ENCODE results near the gene ZBTB47. TPM values are rescaled to one million over a fixed set of nuclear protein-coding genes. Genes with fewer than 3 reads are reported as not detected.

Gene ZBTB47
- total and polyA plus RNA-seq, 3 experiments from 2014 or later, result 0.48 to 0.60 TPM; not detected in 1

DNA sequence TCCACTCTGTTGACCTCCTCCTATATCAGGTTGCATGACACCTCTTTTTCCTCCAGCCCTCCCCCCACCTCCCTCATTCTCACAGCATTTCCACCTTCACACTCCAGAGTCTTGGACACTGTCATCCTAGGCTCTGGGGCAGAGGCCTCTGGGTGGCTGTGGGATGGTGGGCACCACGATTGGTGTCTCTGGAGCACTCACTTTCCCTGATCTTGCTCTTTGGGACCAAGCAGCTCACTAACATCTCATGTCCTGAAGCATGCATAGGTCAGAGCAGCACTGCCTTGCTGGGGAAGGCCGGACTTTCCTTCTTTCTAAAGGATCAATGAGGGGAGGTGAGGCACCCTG is 14.9 kb downstream of the ZBTB47 start:
- no peak overlapping the region for H3K27ac ChIP-seq (ENCODE audit: low read depth, low read length)

DNA sequence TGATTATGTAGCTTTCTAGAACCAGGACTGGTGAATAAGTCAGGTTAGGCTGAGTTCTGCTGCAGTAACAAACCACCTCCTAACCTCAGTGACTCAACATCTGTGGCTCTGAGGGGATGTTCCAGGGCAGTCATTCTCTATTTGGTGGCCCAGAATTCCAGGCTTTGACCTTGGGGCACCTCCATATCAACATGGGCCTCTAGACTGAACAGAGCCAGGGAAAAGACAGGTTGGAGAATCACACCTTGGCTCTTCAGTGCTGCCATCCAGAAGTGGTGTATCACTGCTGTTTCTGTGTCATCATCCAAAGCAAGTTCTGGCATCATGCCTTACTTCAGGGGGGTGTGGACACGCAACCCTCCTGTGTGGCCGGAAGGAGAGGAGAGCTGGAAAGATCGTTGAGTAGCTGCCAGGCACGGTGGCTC is 15.3 kb downstream of the ZBTB47 start:
- H3K4me3 Mint-ChIP-seq, result no peak overlapping the region
- H3K9me3 Mint-ChIP-seq, result peaks cover 0 to 2% (median 0%) of the 10 kb centered on the region in 5 donors
- Histone ChIP-seq H3K9me3 (ENCODE audit: low read length) (no peaks in the 10 kb centered on the region), H3K36me3 (ENCODE audit: insufficient read depth, low read length) (no peaks in the 10 kb centered on the region), H3K4me3 (ENCODE audit: low read length) (no peak overlapping the region), H3K27me3 (ENCODE audit: insufficient read depth, low read length, poor library complexity, severe bottlenecking) (no peaks in the 10 kb centered on the region), H3K27ac (ENCODE audit: low read depth, low read length) (no peak overlapping the region), H3K4me1 (ENCODE audit: insufficient read depth, low read length) (no peaks in the 10 kb centered on the region)
- no peaks in the 10 kb centered on the region for H3K4me1 Mint-ChIP-seq
- DNase-seq, result no peak
- H3K27me3 Mint-ChIP-seq, result peaks cover 1 to 3% of the 10 kb centered on the region in 2 donors
- no peaks in the 10 kb centered on the region for H3K36me3 Mint-ChIP-seq
- POLR2A ChIA-PET, result no interaction called here
- CTCF ChIA-PET, result no interaction called here
- no peak overlapping the region for H3K27ac Mint-ChIP-seq

More for the DNA sequence above, 14.9 kb downstream of the ZBTB47 start:
- no peaks in the 10 kb centered on the region for H3K36me3 Mint-ChIP-seq
- no peak overlapping the region for H3K27ac Mint-ChIP-seq
- ChIA-PET POLR2A (no interaction called here), CTCF (no interaction called here)
- H3K4me1 ChIP-seq (ENCODE audit: insufficient read depth, low read length), result no peaks in the 10 kb centered on the region
- H3K9me3 Mint-ChIP-seq, result peaks cover 0 to 2% (median 0%) of the 10 kb centered on the region in 5 donors
- H3K27me3 ChIP-seq (ENCODE audit: insufficient read depth, low read length, poor library complexity, severe bottlenecking), result no peaks in the 10 kb centered on the region
- no peaks in the 10 kb centered on the region for H3K4me1 Mint-ChIP-seq
- H3K9me3 ChIP-seq (ENCODE audit: low read length), result no peaks in the 10 kb centered on the region
- no peak overlapping the region for H3K4me3 ChIP-seq (ENCODE audit: low read length)
- H3K27me3 Mint-ChIP-seq, result peaks cover 1 to 3% of the 10 kb centered on the region in 2 donors
- no peaks in the 10 kb centered on the region for H3K36me3 ChIP-seq (ENCODE audit: insufficient read depth, low read length)
- no peak for DNase-seq
- no peak overlapping the region for H3K4me3 Mint-ChIP-seq

DNA sequence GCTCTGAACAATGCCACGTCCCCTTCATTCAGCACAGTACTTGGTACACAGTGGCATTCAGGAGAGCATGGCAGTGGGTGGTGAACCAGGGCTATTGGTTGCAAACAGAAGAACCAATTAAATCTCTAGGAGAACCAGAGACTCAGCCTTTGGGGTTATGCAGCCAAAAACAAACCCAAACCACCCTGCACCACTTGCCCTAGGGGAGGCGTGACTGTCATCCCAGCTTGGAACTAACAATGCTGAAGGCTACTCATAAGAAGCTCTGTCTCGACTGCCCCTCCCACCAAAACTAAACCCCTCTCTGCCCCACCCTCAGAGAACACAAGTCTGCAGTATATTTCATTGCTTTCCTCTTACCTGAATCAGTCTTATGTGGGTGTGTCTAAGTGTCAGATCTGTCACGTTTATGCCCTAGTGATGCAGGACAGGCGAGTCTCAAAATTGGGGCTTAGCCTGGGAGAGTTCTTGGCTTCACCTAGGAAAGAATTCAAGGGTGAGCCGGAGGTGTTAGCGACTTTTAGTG is 16.6 kb downstream of the ZBTB47 start:
- Mint-ChIP-seq H3K36me3 (no peaks in the 10 kb centered on the region), H3K4me3 (no peak overlapping the region), H3K4me1 (no peaks in the 10 kb centered on the region), H3K27ac (no peak overlapping the region), H3K27me3 (peaks cover 1 to 3% of the 10 kb centered on the region in 2 donors), H3K9me3 (peaks cover 0 to 2% (median 0%) of the 10 kb centered on the region in 5 donors)
- H3K4me1 ChIP-seq (ENCODE audit: insufficient read depth, low read length), result no peaks in the 10 kb centered on the region
- no peaks in the 10 kb centered on the region for H3K27me3 ChIP-seq (ENCODE audit: insufficient read depth, low read length, poor library complexity, severe bottlenecking)
- ChIA-PET CTCF (no interaction called here), POLR2A (no interaction called here)
- no peak overlapping the region for H3K4me3 ChIP-seq (ENCODE audit: low read length)
- no peak overlapping the region for H3K27ac ChIP-seq (ENCODE audit: low read depth, low read length)
- no peaks in the 10 kb centered on the region for H3K9me3 ChIP-seq (ENCODE audit: low read length)
- no peak for DNase-seq
- H3K36me3 ChIP-seq (ENCODE audit: insufficient read depth, low read length), result no peaks in the 10 kb centered on the region

DNA sequence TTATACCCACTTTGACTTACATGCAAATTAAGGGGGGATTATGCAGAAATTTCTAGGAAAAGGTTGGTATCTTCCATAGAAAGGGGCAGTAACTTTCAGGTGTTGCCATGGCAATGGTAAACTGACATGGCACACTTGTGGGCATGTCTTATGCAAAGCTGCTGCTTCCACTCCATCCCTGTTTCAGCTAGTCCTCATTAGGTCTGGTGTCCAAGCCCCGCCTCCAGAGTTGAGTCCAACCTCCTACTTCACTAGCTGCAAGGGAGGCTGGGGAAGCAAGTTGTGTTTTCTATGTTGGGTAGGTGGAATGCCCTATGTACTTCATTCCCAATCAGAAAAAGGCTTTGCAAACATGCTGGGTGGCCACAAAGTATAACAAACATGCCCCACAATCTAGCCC is 17.2 kb downstream of the ZBTB47 start:
- Histone ChIP-seq H3K9me3 (ENCODE audit: low read length) (no peaks in the 10 kb centered on the region), H3K27ac (ENCODE audit: low read depth, low read length) (no peak overlapping the region), H3K27me3 (ENCODE audit: insufficient read depth, low read length, poor library complexity, severe bottlenecking) (no peaks in the 10 kb centered on the region), H3K4me1 (ENCODE audit: insufficient read depth, low read length) (no peaks in the 10 kb centered on the region), H3K36me3 (ENCODE audit: insufficient read depth, low read length) (no peaks in the 10 kb centered on the region), H3K4me3 (ENCODE audit: low read length) (no peak overlapping the region)
- POLR2A ChIA-PET, result no interaction called here
- no peaks in the 10 kb centered on the region for H3K36me3 Mint-ChIP-seq
- H3K4me1 Mint-ChIP-seq, result no peaks in the 10 kb centered on the region
- H3K27ac Mint-ChIP-seq, result no peak overlapping the region
- H3K9me3 Mint-ChIP-seq, result peaks cover 0 to 2% (median 0%) of the 10 kb centered on the region in 5 donors
- DNase-seq, result no peak
- no peak overlapping the region for H3K4me3 Mint-ChIP-seq
- H3K27me3 Mint-ChIP-seq, result peaks cover 1 to 3% of the 10 kb centered on the region in 2 donors
- CTCF ChIA-PET, result no interaction called here

DNA sequence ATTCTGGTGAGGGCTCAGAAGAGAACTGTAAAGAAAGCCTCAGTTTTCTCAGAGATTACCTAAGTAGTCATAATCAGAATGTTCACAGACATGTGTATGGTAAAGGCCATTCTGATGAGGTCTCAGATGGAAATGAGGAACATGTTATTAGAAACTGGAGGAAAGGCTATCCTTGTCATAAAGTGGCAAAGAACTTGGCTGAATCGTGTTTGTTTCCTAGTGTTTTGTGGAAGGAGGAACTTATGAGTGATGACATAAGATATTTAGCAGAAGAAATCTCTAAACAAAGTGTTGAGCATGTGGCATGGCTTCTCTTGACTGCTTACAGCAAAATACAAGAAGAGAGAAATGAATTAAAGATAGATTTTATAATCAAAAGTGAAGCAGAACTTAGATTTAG is 19.0 kb downstream of the ZBTB47 start:
- Histone ChIP-seq H3K27me3 (ENCODE audit: insufficient read depth, low read length, poor library complexity, severe bottlenecking) (no peaks in the 10 kb centered on the region), H3K27ac (ENCODE audit: low read depth, low read length) (no peak overlapping the region), H3K4me1 (ENCODE audit: insufficient read depth, low read length) (no peaks in the 10 kb centered on the region), H3K9me3 (ENCODE audit: low read length) (no peaks in the 10 kb centered on the region), H3K36me3 (ENCODE audit: insufficient read depth, low read length) (no peaks in the 10 kb centered on the region), H3K4me3 (ENCODE audit: low read length) (no peak overlapping the region)
- no peak for DNase-seq
- peaks cover 5 to 9% (median 8%) of the 10 kb centered on the region in 5 donors for H3K9me3 Mint-ChIP-seq
- H3K4me3 Mint-ChIP-seq, result no peak overlapping the region
- no peak overlapping the region for H3K27ac Mint-ChIP-seq
- H3K4me1 Mint-ChIP-seq, result no peaks in the 10 kb centered on the region
- H3K27me3 Mint-ChIP-seq, result peaks cover 6 to 18% of the 10 kb centered on the region in 2 donors
- H3K36me3 Mint-ChIP-seq, result peaks cover 0 to 6% (median 0%) of the 10 kb centered on the region in 3 donors
- ChIA-PET POLR2A (no interaction called here), CTCF (no interaction called here)

DNA sequence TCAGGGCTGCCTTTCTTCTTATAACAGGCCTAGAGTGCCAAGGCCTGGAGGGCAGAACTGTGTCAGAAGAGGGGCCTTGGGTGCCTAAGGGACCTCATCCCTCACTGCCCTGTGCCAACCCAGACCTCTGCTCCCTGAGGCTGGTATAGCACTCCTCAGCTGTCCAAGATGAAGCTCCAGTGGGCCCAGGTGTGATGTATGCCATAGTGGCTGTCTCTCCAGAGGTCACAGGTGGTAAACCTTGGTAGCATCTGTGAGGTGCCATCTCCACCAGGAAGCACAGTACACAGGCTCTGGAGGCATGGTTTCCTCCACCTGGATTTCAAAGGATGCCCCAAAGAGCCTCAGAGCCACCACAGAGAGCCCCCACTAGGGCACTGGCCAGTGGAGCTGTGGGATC is 19.6 kb downstream of the ZBTB47 start:
- Mint-ChIP-seq H3K9me3 (peaks cover 7 to 15% (median 13%) of the 10 kb centered on the region in 5 donors), H3K4me1 (no peaks in the 10 kb centered on the region), H3K27ac (no peak overlapping the region), H3K27me3 (peaks cover 4 to 24% of the 10 kb centered on the region in 2 donors), H3K4me3 (no peak overlapping the region), H3K36me3 (peaks cover 0 to 11% (median 0%) of the 10 kb centered on the region in 3 donors)
- H3K36me3 ChIP-seq (ENCODE audit: insufficient read depth, low read length), result no peaks in the 10 kb centered on the region
- DNase-seq, result no peak
- no peaks in the 10 kb centered on the region for H3K27me3 ChIP-seq (ENCODE audit: insufficient read depth, low read length, poor library complexity, severe bottlenecking)
- no peaks in the 10 kb centered on the region for H3K4me1 ChIP-seq (ENCODE audit: insufficient read depth, low read length)
- H3K9me3 ChIP-seq (ENCODE audit: low read length), result no peaks in the 10 kb centered on the region
- CTCF ChIA-PET, result no interaction called here
- no peak overlapping the region for H3K4me3 ChIP-seq (ENCODE audit: low read length)
- no peak overlapping the region for H3K27ac ChIP-seq (ENCODE audit: low read depth, low read length)
- POLR2A ChIA-PET, result no interaction called here

DNA sequence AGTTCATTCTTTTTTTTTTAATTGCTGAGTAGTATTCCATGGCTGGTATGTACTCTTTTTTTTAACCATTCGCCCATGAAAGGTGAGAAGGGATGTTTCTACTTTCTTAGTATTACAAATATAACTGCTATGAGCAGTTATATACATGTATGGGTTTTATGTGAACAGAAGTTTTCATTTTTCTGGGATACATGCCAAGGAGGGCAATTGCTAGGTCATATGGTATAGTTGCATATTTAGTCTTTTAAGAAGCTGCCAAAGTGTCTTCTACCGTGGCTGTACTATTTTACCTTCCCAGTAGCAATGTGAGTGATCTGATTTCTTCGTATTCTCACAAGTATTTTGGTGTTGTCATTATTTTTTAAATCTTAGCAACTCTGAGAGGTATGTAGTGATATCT is 20.6 kb downstream of the ZBTB47 start:
- H3K27ac Mint-ChIP-seq, result no peak overlapping the region
- Histone ChIP-seq H3K4me3 (ENCODE audit: low read length) (no peak overlapping the region), H3K9me3 (ENCODE audit: low read length) (no peaks in the 10 kb centered on the region), H3K36me3 (ENCODE audit: insufficient read depth, low read length) (no peaks in the 10 kb centered on the region), H3K27ac (ENCODE audit: low read depth, low read length) (no peak overlapping the region), H3K4me1 (ENCODE audit: insufficient read depth, low read length) (no peaks in the 10 kb centered on the region), H3K27me3 (ENCODE audit: insufficient read depth, low read length, poor library complexity, severe bottlenecking) (no peaks in the 10 kb centered on the region)
- H3K4me1 Mint-ChIP-seq, result no peaks in the 10 kb centered on the region
- H3K4me3 Mint-ChIP-seq, result no peak overlapping the region
- peaks cover 0 to 11% (median 0%) of the 10 kb centered on the region in 3 donors for H3K36me3 Mint-ChIP-seq
- ChIA-PET POLR2A (no interaction called here), CTCF (no interaction called here)
- no peak for DNase-seq
- H3K27me3 Mint-ChIP-seq, result peaks cover 4 to 31% of the 10 kb centered on the region in 2 donors
- H3K9me3 Mint-ChIP-seq, result peaks cover 7 to 19% (median 18%) of the 10 kb centered on the region in 5 donors

DNA sequence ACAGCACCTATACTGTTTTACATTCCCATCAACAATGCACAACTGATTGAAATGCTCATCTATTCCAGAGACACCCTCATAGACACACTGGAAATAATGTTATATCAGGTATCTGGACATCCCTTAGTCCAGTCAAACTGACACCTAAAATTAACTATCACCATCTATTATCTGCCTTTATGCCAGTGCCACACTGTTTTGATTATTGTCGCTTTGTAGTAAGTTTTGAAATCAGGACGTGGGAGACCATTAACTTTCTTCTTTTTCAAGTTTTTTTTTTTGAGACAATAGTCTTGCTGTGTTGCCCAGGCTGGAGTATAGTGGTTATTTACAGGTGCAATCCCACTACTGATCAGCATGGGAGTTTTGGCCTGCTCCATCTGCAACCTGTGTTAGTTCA is 22.4 kb downstream of the ZBTB47 start:
- H3K9me3 Mint-ChIP-seq, result peaks cover 7 to 19% (median 18%) of the 10 kb centered on the region in 5 donors
- Histone ChIP-seq H3K4me1 (ENCODE audit: insufficient read depth, low read length) (no peaks in the 10 kb centered on the region), H3K4me3 (ENCODE audit: low read length) (no peak overlapping the region), H3K9me3 (ENCODE audit: low read length) (no peaks in the 10 kb centered on the region), H3K36me3 (ENCODE audit: insufficient read depth, low read length) (no peaks in the 10 kb centered on the region), H3K27ac (ENCODE audit: low read depth, low read length) (no peak overlapping the region), H3K27me3 (ENCODE audit: insufficient read depth, low read length, poor library complexity, severe bottlenecking) (no peaks in the 10 kb centered on the region)
- no peak overlapping the region for H3K27ac Mint-ChIP-seq
- no peak for DNase-seq
- H3K27me3 Mint-ChIP-seq, result peaks cover 4 to 36% of the 10 kb centered on the region in 2 donors
- no peaks in the 10 kb centered on the region for H3K4me1 Mint-ChIP-seq
- H3K36me3 Mint-ChIP-seq, result peaks cover 0 to 11% (median 0%) of the 10 kb centered on the region in 3 donors
- ChIA-PET CTCF (no interaction called here), POLR2A (no interaction called here)
- H3K4me3 Mint-ChIP-seq, result no peak overlapping the region

DNA sequence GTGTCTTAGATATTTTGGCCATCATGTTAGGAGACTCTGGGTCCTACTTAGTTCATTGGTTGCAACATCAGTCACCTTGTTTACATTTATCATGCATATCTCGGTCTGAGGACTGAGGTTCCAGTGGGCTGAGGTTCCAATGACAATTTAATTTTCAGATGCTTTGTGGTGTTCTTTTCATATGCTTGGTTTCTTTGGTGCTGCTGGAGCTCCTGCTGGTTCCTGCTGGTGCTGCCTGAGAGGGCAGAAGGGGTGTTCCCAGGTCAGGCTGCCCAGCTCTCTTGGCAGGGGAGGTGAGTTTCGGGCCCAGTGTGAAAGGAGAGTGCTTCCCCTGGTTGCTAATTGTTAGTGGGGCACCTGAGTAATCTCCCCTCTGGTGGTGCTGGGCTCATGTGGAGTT is 24.9 kb downstream of the ZBTB47 start:
- Mint-ChIP-seq H3K9me3 (peaks cover 7 to 19% (median 18%) of the 10 kb centered on the region in 5 donors), H3K36me3 (peaks cover 0 to 11% (median 0%) of the 10 kb centered on the region in 3 donors), H3K27ac (no peak overlapping the region), H3K4me3 (no peak overlapping the region), H3K4me1 (no peaks in the 10 kb centered on the region), H3K27me3 (peaks cover 12 to 47% of the 10 kb centered on the region in 2 donors)
- no peaks in the 10 kb centered on the region for H3K36me3 ChIP-seq (ENCODE audit: insufficient read depth, low read length)
- CTCF ChIA-PET, result no interaction called here
- DNase-seq, result no peak
- no peak overlapping the region for H3K27ac ChIP-seq (ENCODE audit: low read depth, low read length)
- H3K4me1 ChIP-seq (ENCODE audit: insufficient read depth, low read length), result no peaks in the 10 kb centered on the region
- H3K4me3 ChIP-seq (ENCODE audit: low read length), result no peak overlapping the region
- POLR2A ChIA-PET, result no interaction called here
- H3K9me3 ChIP-seq (ENCODE audit: low read length), result no peaks in the 10 kb centered on the region
- no peaks in the 10 kb centered on the region for H3K27me3 ChIP-seq (ENCODE audit: insufficient read depth, low read length, poor library complexity, severe bottlenecking)

Measured in CD8-positive, alpha-beta memory T cell (primary cell).